SK-N-SH (cell line): ENCODE measurements around the gene TBX21. TPM values are rescaled to one million over a fixed set of nuclear protein-coding genes. Genes with fewer than 3 reads are reported as not detected.

Experiments used
- CTCF ChIA-PET: fragments of 300-600, 350-600 bp; formaldehyde crosslinking; extraction: SDS; loops from one replicate; lab custom pipeline; 2021; lab: Yijun Ruan, JAX
- POLR2A ChIA-PET: fragments of 350-600 bp; sonication (Branson Sonifier 250); formaldehyde crosslinking; extraction: SDS; loops from one replicate; lab custom pipeline; 2020; ENCODE audit warnings: antibody characterized with exemption, inconsistent platforms; lab: Yijun Ruan, JAX
- DNase-seq: peaks from one replicate; pipeline ENCODE4 v3.0.0; 2012
- H2AFZ ChIP-seq: fragments of 200-600 bp; sonication (generic); 2 replicates; pipeline ENCODE4 v1.8.1; 2016; ENCODE audit warnings: antibody characterized with exemption, mild to moderate bottlenecking, low read depth
- H3F3A ChIP-seq: fragments of 200-600 bp; sonication (generic); replicated peaks from 2 replicates; pipeline ENCODE3; 2016; ENCODE audit warnings: antibody characterized with exemption, mild to moderate bottlenecking; ENCODE audit not compliant: insufficient read depth
- H3K27ac ChIP-seq, 2 experiments: fragments of 200-500 bp in 1 of 2; fragments of 200-600 bp in 1 of 2; sonication (Bioruptor generic) in 1 of 2; sonication (generic), shearing (Covaris generic) in 1 of 2; 2 replicates each; pipeline versions ENCODE4 v1.5.1 to v1.6.1; 2014 to 2016; ENCODE audit warnings: low read depth in 2 of 2, inconsistent platforms in 1 of 2, low read length in 1 of 2, mild to moderate bottlenecking in 1 of 2, mixed read lengths in 1 of 2
- H3K27me3 ChIP-seq: fragments of 200-600 bp; sonication (generic), shearing (Covaris generic); 2 replicates; pipeline ENCODE4 v1.6.1; 2016; ENCODE audit warnings: mixed run types; ENCODE audit not compliant: insufficient read depth
- H3K36me3 ChIP-seq, 2 experiments: fragments of 200-500 bp in 1 of 2; fragments of 200-600 bp in 1 of 2; sonication (Bioruptor generic) in 1 of 2; sonication (generic) in 1 of 2; replicated peaks in 1 of 2; 2 replicates each; pipeline versions ENCODE3 to v1.5.1; 2014 to 2016; ENCODE audit warnings: low read length in 1 of 2, mild to moderate bottlenecking in 1 of 2; ENCODE audit not compliant: insufficient read depth in 2 of 2, control insufficient read depth in 1 of 2
- H3K4me1 ChIP-seq, 2 experiments: fragments of 200-500 bp in 1 of 2; fragments of 200-600 bp in 1 of 2; sonication (Bioruptor generic) in 1 of 2; sonication (generic), shearing (Covaris generic) in 1 of 2; 2 replicates each; pipeline versions ENCODE4 v1.5.1 to v1.6.1; 2014 to 2016; ENCODE audit warnings: low read depth in 1 of 2, low read length in 1 of 2, mixed run types in 1 of 2; ENCODE audit not compliant: insufficient read depth in 2 of 2, control insufficient read depth in 1 of 2
- H3K4me2 ChIP-seq: fragments of 200-600 bp; sonication (generic), shearing (Covaris generic); 2 replicates; pipeline ENCODE4 v1.6.1; 2017; ENCODE audit warnings: mixed run types
- H3K4me3 ChIP-seq, 2 experiments: fragments of 200-500 bp in 1 of 2; fragments of 200-600 bp in 1 of 2; sonication (Bioruptor generic) in 1 of 2; sonication (generic), shearing (Covaris generic) in 1 of 2; 2 replicates each; pipeline versions ENCODE4 v1.5.1 to v1.8.1; 2014 to 2016; ENCODE audit warnings: low read depth in 2 of 2, inconsistent platforms in 1 of 2, low read length in 1 of 2, mild to moderate bottlenecking in 1 of 2, mixed read lengths in 1 of 2, moderate library complexity in 1 of 2
- H3K79me2 ChIP-seq: fragments of 200-600 bp; sonication (generic); 2 replicates; pipeline ENCODE4 v1.8.1; 2017; ENCODE audit warnings: mild to moderate bottlenecking; ENCODE audit not compliant: insufficient read depth
- H3K9ac ChIP-seq: fragments of 200-600 bp; sonication (generic); 2 replicates; pipeline ENCODE4 v1.6.1; 2017; ENCODE audit warnings: mixed run types
- H3K9me2 ChIP-seq: fragments of 200-600 bp; sonication (generic); 2 replicates; pipeline ENCODE4 v1.6.1; 2017; ENCODE audit warnings: mixed run types
- H3K9me3 ChIP-seq: fragments of 200-600 bp; sonication (generic); 2 replicates; pipeline ENCODE4 v1.6.1; 2017; ENCODE audit warnings: mixed run types, mild to moderate bottlenecking, moderate library complexity
- H4K20me1 ChIP-seq: fragments of 200-600 bp; sonication (generic); 2 replicates; pipeline ENCODE4 v1.6.1; 2017; ENCODE audit warnings: mild to moderate bottlenecking, mixed run types; ENCODE audit not compliant: insufficient read depth
- CHD2 ChIP-seq: fragments of 150-350 bp; IDR thresholded peaks from 2 replicates; pipeline ENCODE4 v1.6.1; 2018; ENCODE audit warnings: low read length; ENCODE audit not compliant: partially characterized antibody
- ELF1 ChIP-seq: IDR thresholded peaks from 2 replicates; pipeline ENCODE4 v1.4.0; 2012
- EZH2phosphoT487 ChIP-seq: fragments of 200-600 bp; sonication (generic); IDR thresholded peaks from 2 replicates; pipeline ENCODE4 v1.6.1; 2017; ENCODE audit warnings: low read depth, mixed run types, mild to moderate bottlenecking, antibody characterized with exemption, moderate library complexity, borderline replicate concordance
- FOXM1 ChIP-seq: IDR thresholded peaks from 2 replicates; pipeline ENCODE4 v1.4.0; 2012; ENCODE audit warnings: low read depth, mild to moderate bottlenecking
- MAX ChIP-seq: IDR thresholded peaks from 2 replicates; pipeline ENCODE4 v1.4.0; 2012; ENCODE audit warnings: low read depth
- MEF2A ChIP-seq: IDR thresholded peaks from 2 replicates; pipeline ENCODE4 v1.4.0; 2012; ENCODE audit warnings: low read depth, borderline replicate concordance
- MXI1 ChIP-seq: IDR thresholded peaks from 2 replicates; pipeline ENCODE4 v1.6.1; 2012; ENCODE audit warnings: mild to moderate bottlenecking, low read depth, low read length, improper control_type of control experiment
- NRF1 ChIP-seq: IDR thresholded peaks from 2 replicates; pipeline ENCODE4 v1.6.1; 2012; ENCODE audit warnings: low read depth, mild to moderate bottlenecking, low read length
- PBX3 ChIP-seq: IDR thresholded peaks from 2 replicates; pipeline ENCODE4; 2012
- RCOR1 ChIP-seq: fragments of 150-350 bp; IDR thresholded peaks from 2 replicates; pipeline ENCODE4 v1.6.1; 2017; ENCODE audit warnings: antibody characterized with exemption, low read length
- SIN3A ChIP-seq: IDR thresholded peaks from 2 replicates; pipeline ENCODE4 v1.6.1; 2012; ENCODE audit warnings: low read depth, mild to moderate bottlenecking, low read length, moderate library complexity, borderline replicate concordance
- SMC3 ChIP-seq: IDR thresholded peaks from 2 replicates; pipeline ENCODE4 v1.6.1; 2012; ENCODE audit warnings: low read depth, low read length, improper control_type of control experiment
- TAF1 ChIP-seq: IDR thresholded peaks from 2 replicates; pipeline ENCODE4 v1.6.1; 2012; ENCODE audit warnings: low read depth, mild to moderate bottlenecking, low read length, moderate library complexity, borderline replicate concordance
- USF1 ChIP-seq: IDR thresholded peaks from 2 replicates; pipeline ENCODE4 v1.4.0; 2012; ENCODE audit warnings: low read depth, borderline replicate concordance
- USF2 ChIP-seq: fragments of 150-350 bp; IDR thresholded peaks from 2 replicates; pipeline ENCODE4 v1.6.1; 2017; ENCODE audit warnings: antibody characterized with exemption, low read length, low read depth, borderline replicate concordance
- WGBS: methylation state at CpG from one replicate; pipeline ENCODE4 v1.1.6; 2017; ENCODE audit warnings: low lambda C conversion rate; 5-methylcytosine and 5-hydroxymethylcytosine counted together
- polyA plus RNA-seq, 3 experiments: library from polyadenylated mRNA; depleted of rRNA; stranded (reverse); fragments of >200 nt; gene quantifications; 2 replicates each; pipeline ENCODE4 v1.2.3, GENCODE V29; 2012
- TF ChIP-seq, protein P1 (sequence below): IDR thresholded peaks from 2 replicates; pipeline ENCODE4 v1.6.1; 2012; ENCODE audit warnings: mild to moderate bottlenecking, low read depth, low read length, moderate library complexity
- TF ChIP-seq, protein P2 (sequence below): fragments of 200-600 bp; sonication (generic); IDR thresholded peaks from 2 replicates; pipeline ENCODE4 v1.6.1; 2017; ENCODE audit warnings: antibody characterized with exemption, mild to moderate bottlenecking, moderate library complexity
- TF ChIP-seq, protein P3 (sequence below): fragments of 150-350 bp; IDR thresholded peaks from 2 replicates; pipeline ENCODE4 v1.6.1; 2016; ENCODE audit warnings: mild to moderate bottlenecking, low read depth, low read length

The TBX21 gene
- polyA plus RNA-seq, 1 of the 3 experiments (the other 2 are of a cell fraction) = not detected

DNA sequence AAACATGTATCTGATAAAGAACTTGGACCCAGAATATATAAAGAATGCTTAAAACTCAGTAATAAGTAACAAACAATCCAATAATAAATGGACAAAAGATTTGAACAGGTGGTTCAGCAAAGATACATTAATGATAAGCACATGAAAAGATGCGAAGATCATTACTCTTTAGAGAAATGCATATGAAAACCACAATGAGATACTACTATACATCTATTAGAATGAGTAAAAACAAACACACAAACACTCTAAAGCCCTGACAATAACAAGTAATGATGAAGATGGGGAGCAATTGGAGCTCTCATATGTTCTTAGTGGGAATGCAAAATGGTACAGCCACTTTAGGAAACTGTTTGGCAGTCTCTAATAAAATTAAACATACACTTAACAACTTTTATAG, 59.4 kb downstream of the TBX21 start:
- Histone ChIP-seq H3K79me2 (no peaks in the 10 kb centered on the region), H3K4me3 (no peak overlapping the region), H3K27ac (no peak overlapping the region), H3K36me3 (no peaks in the 10 kb centered on the region), H2AFZ (no peak overlapping the region), H3K9me2 (no peaks in the 10 kb centered on the region), H3K9me3 (no peaks in the 10 kb centered on the region), H3K9ac (no peak overlapping the region), H3K4me1 (peaks cover 0 to 5% of the 10 kb centered on the region in 2 experiments; a peak in 1 of 4 replicates), H3K27me3 (peaks cover 80% of the 10 kb centered on the region), H3F3A (no peaks in the 10 kb centered on the region), H3K4me2 (no peak overlapping the region), H4K20me1 (no peaks in the 10 kb centered on the region)
- POLR2A ChIA-PET = no interaction called here
- no peak for DNase-seq
- 30% methylated on average over 1 of the region's 1 CpG for WGBS
- CTCF ChIA-PET = interaction anchor here (0.9 to 2.8 kb wide), 4 partner anchors 10 to 128 kb away, joined by 3 to 18 read pairs (median 6); no protein-coding TSS in a partner anchor
- no peak for TF ChIP-seq USF2
- TF ChIP-seq ELF1 = no peak
- no peak for TF ChIP-seq SIN3A
- TF ChIP-seq MEF2A = no peak
- no peak for TF ChIP-seq PBX3
- no peak for TF ChIP-seq TAF1
- no peak for TF ChIP-seq FOXM1
- TF ChIP-seq RCOR1 = no peak
- TF ChIP-seq, protein P1, sequence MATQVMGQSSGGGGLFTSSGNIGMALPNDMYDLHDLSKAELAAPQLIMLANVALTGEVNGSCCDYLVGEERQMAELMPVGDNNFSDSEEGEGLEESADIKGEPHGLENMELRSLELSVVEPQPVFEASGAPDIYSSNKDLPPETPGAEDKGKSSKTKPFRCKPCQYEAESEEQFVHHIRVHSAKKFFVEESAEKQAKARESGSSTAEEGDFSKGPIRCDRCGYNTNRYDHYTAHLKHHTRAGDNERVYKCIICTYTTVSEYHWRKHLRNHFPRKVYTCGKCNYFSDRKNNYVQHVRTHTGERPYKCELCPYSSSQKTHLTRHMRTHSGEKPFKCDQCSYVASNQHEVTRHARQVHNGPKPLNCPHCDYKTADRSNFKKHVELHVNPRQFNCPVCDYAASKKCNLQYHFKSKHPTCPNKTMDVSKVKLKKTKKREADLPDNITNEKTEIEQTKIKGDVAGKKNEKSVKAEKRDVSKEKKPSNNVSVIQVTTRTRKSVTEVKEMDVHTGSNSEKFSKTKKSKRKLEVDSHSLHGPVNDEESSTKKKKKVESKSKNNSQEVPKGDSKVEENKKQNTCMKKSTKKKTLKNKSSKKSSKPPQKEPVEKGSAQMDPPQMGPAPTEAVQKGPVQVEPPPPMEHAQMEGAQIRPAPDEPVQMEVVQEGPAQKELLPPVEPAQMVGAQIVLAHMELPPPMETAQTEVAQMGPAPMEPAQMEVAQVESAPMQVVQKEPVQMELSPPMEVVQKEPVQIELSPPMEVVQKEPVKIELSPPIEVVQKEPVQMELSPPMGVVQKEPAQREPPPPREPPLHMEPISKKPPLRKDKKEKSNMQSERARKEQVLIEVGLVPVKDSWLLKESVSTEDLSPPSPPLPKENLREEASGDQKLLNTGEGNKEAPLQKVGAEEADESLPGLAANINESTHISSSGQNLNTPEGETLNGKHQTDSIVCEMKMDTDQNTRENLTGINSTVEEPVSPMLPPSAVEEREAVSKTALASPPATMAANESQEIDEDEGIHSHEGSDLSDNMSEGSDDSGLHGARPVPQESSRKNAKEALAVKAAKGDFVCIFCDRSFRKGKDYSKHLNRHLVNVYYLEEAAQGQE = no peak
- no peak for TF ChIP-seq MXI1
- no peak for TF ChIP-seq EZH2phosphoT487
- TF ChIP-seq, protein P2, sequence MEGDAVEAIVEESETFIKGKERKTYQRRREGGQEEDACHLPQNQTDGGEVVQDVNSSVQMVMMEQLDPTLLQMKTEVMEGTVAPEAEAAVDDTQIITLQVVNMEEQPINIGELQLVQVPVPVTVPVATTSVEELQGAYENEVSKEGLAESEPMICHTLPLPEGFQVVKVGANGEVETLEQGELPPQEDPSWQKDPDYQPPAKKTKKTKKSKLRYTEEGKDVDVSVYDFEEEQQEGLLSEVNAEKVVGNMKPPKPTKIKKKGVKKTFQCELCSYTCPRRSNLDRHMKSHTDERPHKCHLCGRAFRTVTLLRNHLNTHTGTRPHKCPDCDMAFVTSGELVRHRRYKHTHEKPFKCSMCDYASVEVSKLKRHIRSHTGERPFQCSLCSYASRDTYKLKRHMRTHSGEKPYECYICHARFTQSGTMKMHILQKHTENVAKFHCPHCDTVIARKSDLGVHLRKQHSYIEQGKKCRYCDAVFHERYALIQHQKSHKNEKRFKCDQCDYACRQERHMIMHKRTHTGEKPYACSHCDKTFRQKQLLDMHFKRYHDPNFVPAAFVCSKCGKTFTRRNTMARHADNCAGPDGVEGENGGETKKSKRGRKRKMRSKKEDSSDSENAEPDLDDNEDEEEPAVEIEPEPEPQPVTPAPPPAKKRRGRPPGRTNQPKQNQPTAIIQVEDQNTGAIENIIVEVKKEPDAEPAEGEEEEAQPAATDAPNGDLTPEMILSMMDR = no peak
- TF ChIP-seq MAX = no peak
- no peak for TF ChIP-seq NRF1
- no peak for TF ChIP-seq CHD2
- TF ChIP-seq, protein P3, sequence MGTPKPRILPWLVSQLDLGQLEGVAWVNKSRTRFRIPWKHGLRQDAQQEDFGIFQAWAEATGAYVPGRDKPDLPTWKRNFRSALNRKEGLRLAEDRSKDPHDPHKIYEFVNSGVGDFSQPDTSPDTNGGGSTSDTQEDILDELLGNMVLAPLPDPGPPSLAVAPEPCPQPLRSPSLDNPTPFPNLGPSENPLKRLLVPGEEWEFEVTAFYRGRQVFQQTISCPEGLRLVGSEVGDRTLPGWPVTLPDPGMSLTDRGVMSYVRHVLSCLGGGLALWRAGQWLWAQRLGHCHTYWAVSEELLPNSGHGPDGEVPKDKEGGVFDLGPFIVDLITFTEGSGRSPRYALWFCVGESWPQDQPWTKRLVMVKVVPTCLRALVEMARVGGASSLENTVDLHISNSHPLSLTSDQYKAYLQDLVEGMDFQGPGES = no peak
- no peak for TF ChIP-seq SMC3
- no peak for TF ChIP-seq USF1
